ENCODE measurements around the gene PIK3CG. TPM values are rescaled to one million over a fixed set of nuclear protein-coding genes. Genes with fewer than 3 reads are reported as not detected.
A peak's percentile ranks its signal among the peaks of the same experiment; 100 is the strongest.

Gene PIK3CG
- total RNA-seq, 6 experiments from 2014 or later = not detected

- H3K27ac Mint-ChIP-seq = peak overlapping the region; percentile 58
- H3K4me3 Mint-ChIP-seq = no peak overlapping the region
- DNase-seq = no peak
- H3K36me3 Mint-ChIP-seq (ENCODE audit: low read depth) = no peaks in the 10 kb centered on the region; the same call in 1 of the 2 replicates
- H3K9me3 Mint-ChIP-seq = no peaks in the 10 kb centered on the region
- TF ChIP-seq, protein P1, sequence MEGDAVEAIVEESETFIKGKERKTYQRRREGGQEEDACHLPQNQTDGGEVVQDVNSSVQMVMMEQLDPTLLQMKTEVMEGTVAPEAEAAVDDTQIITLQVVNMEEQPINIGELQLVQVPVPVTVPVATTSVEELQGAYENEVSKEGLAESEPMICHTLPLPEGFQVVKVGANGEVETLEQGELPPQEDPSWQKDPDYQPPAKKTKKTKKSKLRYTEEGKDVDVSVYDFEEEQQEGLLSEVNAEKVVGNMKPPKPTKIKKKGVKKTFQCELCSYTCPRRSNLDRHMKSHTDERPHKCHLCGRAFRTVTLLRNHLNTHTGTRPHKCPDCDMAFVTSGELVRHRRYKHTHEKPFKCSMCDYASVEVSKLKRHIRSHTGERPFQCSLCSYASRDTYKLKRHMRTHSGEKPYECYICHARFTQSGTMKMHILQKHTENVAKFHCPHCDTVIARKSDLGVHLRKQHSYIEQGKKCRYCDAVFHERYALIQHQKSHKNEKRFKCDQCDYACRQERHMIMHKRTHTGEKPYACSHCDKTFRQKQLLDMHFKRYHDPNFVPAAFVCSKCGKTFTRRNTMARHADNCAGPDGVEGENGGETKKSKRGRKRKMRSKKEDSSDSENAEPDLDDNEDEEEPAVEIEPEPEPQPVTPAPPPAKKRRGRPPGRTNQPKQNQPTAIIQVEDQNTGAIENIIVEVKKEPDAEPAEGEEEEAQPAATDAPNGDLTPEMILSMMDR (IDR thresholded peaks at IDR 0.05) = no peak
- peaks cover 2% of the 10 kb centered on the region; the same call in 1 of the 2 replicates for H3K27me3 Mint-ChIP-seq (ENCODE audit: insufficient read depth)
- peaks cover 16% of the 10 kb centered on the region for H3K4me1 Mint-ChIP-seq (ENCODE audit: low read depth)
Measured at GRCh38 chr7:106839511-106839910, 25.6 kb upstream of the PIK3CG start.

- TF ChIP-seq, protein P1 (IDR thresholded peaks at IDR 0.05) = no peak
- H3K9me3 Mint-ChIP-seq = no peaks in the 10 kb centered on the region
- H3K4me1 Mint-ChIP-seq (ENCODE audit: low read depth) = peaks cover 16% of the 10 kb centered on the region
- H3K4me3 Mint-ChIP-seq = peak overlapping the region; percentile 49
- peaks cover 2% of the 10 kb centered on the region; the same call in 1 of the 2 replicates for H3K27me3 Mint-ChIP-seq (ENCODE audit: insufficient read depth)
- peak; percentile 78 for DNase-seq
- H3K27ac Mint-ChIP-seq = peak overlapping the region; percentile 90
- no peaks in the 10 kb centered on the region; the same call in none of the 2 replicates for H3K36me3 Mint-ChIP-seq (ENCODE audit: low read depth)
Measured at GRCh38 chr7:106840342-106840741, 24.7 kb upstream of the PIK3CG start.

- H3K27ac Mint-ChIP-seq = no peak overlapping the region
- H3K36me3 Mint-ChIP-seq (ENCODE audit: low read depth) = no peaks in the 10 kb centered on the region; the same call in none of the 2 replicates
- H3K4me3 Mint-ChIP-seq = no peak overlapping the region
- H3K9me3 Mint-ChIP-seq = no peaks in the 10 kb centered on the region
- TF ChIP-seq, protein P1 (IDR thresholded peaks at IDR 0.05) = no peak
- DNase-seq = no peak
- peaks cover 16% of the 10 kb centered on the region for H3K4me1 Mint-ChIP-seq (ENCODE audit: low read depth)
- peaks cover 3% of the 10 kb centered on the region; the same call in 1 of the 2 replicates for H3K27me3 Mint-ChIP-seq (ENCODE audit: insufficient read depth)
Measured at GRCh38 chr7:106841896-106842390, 23.1 kb upstream of the PIK3CG start.

- H3K4me1 Mint-ChIP-seq (ENCODE audit: low read depth) = peaks cover 30% of the 10 kb centered on the region
- peaks cover 5% of the 10 kb centered on the region for H3K27me3 Mint-ChIP-seq (ENCODE audit: insufficient read depth)
- DNase-seq = no peak
- peaks cover 4% of the 10 kb centered on the region for H3K36me3 Mint-ChIP-seq (ENCODE audit: low read depth)
- TF ChIP-seq, protein P1 (IDR thresholded peaks at IDR 0.05) = no peak
- no peak overlapping the region for H3K27ac Mint-ChIP-seq
- H3K4me3 Mint-ChIP-seq = no peak overlapping the region
- H3K9me3 Mint-ChIP-seq = no peaks in the 10 kb centered on the region
Measured at GRCh38 chr7:106844279-106844997, 20.6 kb upstream of the PIK3CG start.

- H3K4me1 Mint-ChIP-seq (ENCODE audit: low read depth) = peaks cover 27% of the 10 kb centered on the region
- H3K9me3 Mint-ChIP-seq = no peaks in the 10 kb centered on the region
- no peak overlapping the region for H3K27ac Mint-ChIP-seq
- no peak for DNase-seq
- H3K4me3 Mint-ChIP-seq = no peak overlapping the region
- H3K27me3 Mint-ChIP-seq (ENCODE audit: insufficient read depth) = peaks cover 5% of the 10 kb centered on the region
- TF ChIP-seq, protein P1 (IDR thresholded peaks at IDR 0.05) = no peak
- peaks cover 4% of the 10 kb centered on the region for H3K36me3 Mint-ChIP-seq (ENCODE audit: low read depth)
Measured at GRCh38 chr7:106848049-106848448, 17.0 kb upstream of the PIK3CG start.

Measured in HFFc6 (cell line).